SK-N-SH (cell line): ENCODE results near the gene RILP. TPM values are rescaled to one million over a fixed set of nuclear protein-coding genes. Genes with fewer than 3 reads are reported as not detected.

Experiments
- CTCF ChIA-PET: fragments of 300-600, 350-600 bp; formaldehyde crosslinking; extraction: SDS; loops from one replicate; lab custom pipeline; 2021; lab: Yijun Ruan, JAX
- POLR2A ChIA-PET: fragments of 350-600 bp; sonication (Branson Sonifier 250); formaldehyde crosslinking; extraction: SDS; loops from one replicate; lab custom pipeline; 2020; ENCODE audit warnings: antibody characterized with exemption, inconsistent platforms; lab: Yijun Ruan, JAX
- DNase-seq: peaks from one replicate; pipeline ENCODE4 v3.0.0; 2012
- H2AFZ ChIP-seq: fragments of 200-600 bp; sonication (generic); 2 replicates; pipeline ENCODE4 v1.8.1; 2016; ENCODE audit warnings: antibody characterized with exemption, mild to moderate bottlenecking, low read depth
- H3F3A ChIP-seq: fragments of 200-600 bp; sonication (generic); replicated peaks from 2 replicates; pipeline ENCODE3; 2016; ENCODE audit warnings: antibody characterized with exemption, mild to moderate bottlenecking; ENCODE audit not compliant: insufficient read depth
- H3K27ac ChIP-seq, 2 experiments: fragments of 200-500 bp in 1 of 2; fragments of 200-600 bp in 1 of 2; sonication (Bioruptor generic) in 1 of 2; sonication (generic), shearing (Covaris generic) in 1 of 2; 2 replicates each; pipeline versions ENCODE4 v1.5.1 to v1.6.1; 2014 to 2016; ENCODE audit warnings: low read depth in 2 of 2, inconsistent platforms in 1 of 2, low read length in 1 of 2, mild to moderate bottlenecking in 1 of 2, mixed read lengths in 1 of 2
- H3K27me3 ChIP-seq: fragments of 200-600 bp; sonication (generic), shearing (Covaris generic); 2 replicates; pipeline ENCODE4 v1.6.1; 2016; ENCODE audit warnings: mixed run types; ENCODE audit not compliant: insufficient read depth
- H3K36me3 ChIP-seq, 2 experiments: fragments of 200-500 bp in 1 of 2; fragments of 200-600 bp in 1 of 2; sonication (Bioruptor generic) in 1 of 2; sonication (generic) in 1 of 2; replicated peaks in 1 of 2; 2 replicates each; pipeline versions ENCODE3 to v1.5.1; 2014 to 2016; ENCODE audit warnings: low read length in 1 of 2, mild to moderate bottlenecking in 1 of 2; ENCODE audit not compliant: insufficient read depth in 2 of 2, control insufficient read depth in 1 of 2
- H3K4me1 ChIP-seq, 2 experiments: fragments of 200-500 bp in 1 of 2; fragments of 200-600 bp in 1 of 2; sonication (Bioruptor generic) in 1 of 2; sonication (generic), shearing (Covaris generic) in 1 of 2; 2 replicates each; pipeline versions ENCODE4 v1.5.1 to v1.6.1; 2014 to 2016; ENCODE audit warnings: low read depth in 1 of 2, low read length in 1 of 2, mixed run types in 1 of 2; ENCODE audit not compliant: insufficient read depth in 2 of 2, control insufficient read depth in 1 of 2
- H3K4me2 ChIP-seq: fragments of 200-600 bp; sonication (generic), shearing (Covaris generic); 2 replicates; pipeline ENCODE4 v1.6.1; 2017; ENCODE audit warnings: mixed run types
- H3K4me3 ChIP-seq, 2 experiments: fragments of 200-500 bp in 1 of 2; fragments of 200-600 bp in 1 of 2; sonication (Bioruptor generic) in 1 of 2; sonication (generic), shearing (Covaris generic) in 1 of 2; 2 replicates each; pipeline versions ENCODE4 v1.5.1 to v1.8.1; 2014 to 2016; ENCODE audit warnings: low read depth in 2 of 2, inconsistent platforms in 1 of 2, low read length in 1 of 2, mild to moderate bottlenecking in 1 of 2, mixed read lengths in 1 of 2, moderate library complexity in 1 of 2
- H3K79me2 ChIP-seq: fragments of 200-600 bp; sonication (generic); 2 replicates; pipeline ENCODE4 v1.8.1; 2017; ENCODE audit warnings: mild to moderate bottlenecking; ENCODE audit not compliant: insufficient read depth
- H3K9ac ChIP-seq: fragments of 200-600 bp; sonication (generic); 2 replicates; pipeline ENCODE4 v1.6.1; 2017; ENCODE audit warnings: mixed run types
- H3K9me2 ChIP-seq: fragments of 200-600 bp; sonication (generic); 2 replicates; pipeline ENCODE4 v1.6.1; 2017; ENCODE audit warnings: mixed run types
- H3K9me3 ChIP-seq: fragments of 200-600 bp; sonication (generic); 2 replicates; pipeline ENCODE4 v1.6.1; 2017; ENCODE audit warnings: mixed run types, mild to moderate bottlenecking, moderate library complexity
- H4K20me1 ChIP-seq: fragments of 200-600 bp; sonication (generic); 2 replicates; pipeline ENCODE4 v1.6.1; 2017; ENCODE audit warnings: mild to moderate bottlenecking, mixed run types; ENCODE audit not compliant: insufficient read depth
- CHD2 ChIP-seq: fragments of 150-350 bp; IDR thresholded peaks from 2 replicates; pipeline ENCODE4 v1.6.1; 2018; ENCODE audit warnings: low read length; ENCODE audit not compliant: partially characterized antibody
- CTCF ChIP-seq: fragments of 200-600 bp; sonication (generic); IDR thresholded peaks from 2 replicates; pipeline ENCODE4 v1.6.1; 2017; ENCODE audit warnings: antibody characterized with exemption, mild to moderate bottlenecking, moderate library complexity
- EZH2phosphoT487 ChIP-seq: fragments of 200-600 bp; sonication (generic); IDR thresholded peaks from 2 replicates; pipeline ENCODE4 v1.6.1; 2017; ENCODE audit warnings: low read depth, mixed run types, mild to moderate bottlenecking, antibody characterized with exemption, moderate library complexity, borderline replicate concordance
- FOXJ3 ChIP-seq: sonication (generic); formaldehyde crosslinking; IDR thresholded peaks from 2 replicates; pipeline ENCODE4 v1.5.1; 2020; ENCODE audit warnings: mild to moderate bottlenecking, missing genetic modification reagents
- GABPA ChIP-seq: IDR thresholded peaks from 2 replicates; pipeline ENCODE4 v1.4.0; 2012; ENCODE audit warnings: low read depth, mild to moderate bottlenecking
- GATA2 ChIP-seq: sonication (generic); formaldehyde crosslinking; IDR thresholded peaks from 2 replicates; pipeline ENCODE4 v1.5.0; 2020; ENCODE audit warnings: mild to moderate bottlenecking, missing genetic modification reagents
- MAX ChIP-seq: IDR thresholded peaks from 2 replicates; pipeline ENCODE4 v1.4.0; 2012; ENCODE audit warnings: low read depth
- MXI1 ChIP-seq: IDR thresholded peaks from 2 replicates; pipeline ENCODE4 v1.6.1; 2012; ENCODE audit warnings: mild to moderate bottlenecking, low read depth, low read length, improper control_type of control experiment
- NFIC ChIP-seq: IDR thresholded peaks from 2 replicates; pipeline ENCODE4 v1.4.0; 2012; ENCODE audit warnings: borderline replicate concordance
- NRF1 ChIP-seq: IDR thresholded peaks from 2 replicates; pipeline ENCODE4 v1.6.1; 2012; ENCODE audit warnings: low read depth, mild to moderate bottlenecking, low read length
- POLR2AphosphoS5 ChIP-seq: IDR thresholded peaks from 2 replicates; pipeline ENCODE4 v1.6.1; 2012; ENCODE audit warnings: low read depth, low read length
- RAD21 ChIP-seq: IDR thresholded peaks from 2 replicates; pipeline ENCODE4 v1.6.1; 2012; ENCODE audit warnings: mild to moderate bottlenecking, low read length
- RCOR1 ChIP-seq: fragments of 150-350 bp; IDR thresholded peaks from 2 replicates; pipeline ENCODE4 v1.6.1; 2017; ENCODE audit warnings: antibody characterized with exemption, low read length
- RFX5 ChIP-seq: IDR thresholded peaks from 2 replicates; pipeline ENCODE4 v1.6.1; 2012; ENCODE audit warnings: mild to moderate bottlenecking, improper control_type of control experiment, low read length
- SIN3A ChIP-seq: IDR thresholded peaks from 2 replicates; pipeline ENCODE4 v1.6.1; 2012; ENCODE audit warnings: low read depth, mild to moderate bottlenecking, low read length, moderate library complexity, borderline replicate concordance
- TAF1 ChIP-seq: IDR thresholded peaks from 2 replicates; pipeline ENCODE4 v1.6.1; 2012; ENCODE audit warnings: low read depth, mild to moderate bottlenecking, low read length, moderate library complexity, borderline replicate concordance
- USF1 ChIP-seq: IDR thresholded peaks from 2 replicates; pipeline ENCODE4 v1.4.0; 2012; ENCODE audit warnings: low read depth, borderline replicate concordance
- YY1 ChIP-seq: IDR thresholded peaks from 2 replicates; pipeline ENCODE4 v1.4.0; 2012; ENCODE audit warnings: low read depth, mild to moderate bottlenecking
- WGBS: methylation state at CpG from one replicate; pipeline ENCODE4 v1.1.6; 2017; ENCODE audit warnings: low lambda C conversion rate; 5-methylcytosine and 5-hydroxymethylcytosine counted together
- polyA plus RNA-seq, 3 experiments: library from polyadenylated mRNA; depleted of rRNA; stranded (reverse); fragments of >200 nt; gene quantifications; 2 replicates each; pipeline ENCODE4 v1.2.3, GENCODE V29; 2012

RILP gene
- polyA plus RNA-seq, 1 of the 3 experiments (the other 2 are of a cell fraction), result 3.8 TPM

GRCh38 chr17:1630662-1631061 lies 19.0 kb downstream of the RILP start:
- no peak for DNase-seq
- TF ChIP-seq RFX5 (no peak), CTCF (no peak), GATA2 (CRISPR knock-in tag) (no peak), POLR2AphosphoS5 (no peak), SIN3A (no peak), MAX (no peak), RAD21 (no peak), EZH2phosphoT487 (no peak), CHD2 (no peak), GABPA (no peak), YY1 (no peak), RCOR1 (no peak), NRF1 (no peak), NFIC (no peak), TAF1 (no peak), MXI1 (no peak), USF1 (no peak), FOXJ3 (no peak)
- Histone ChIP-seq H3K27ac (no peak overlapping the region), H3F3A (no peaks in the 10 kb centered on the region), H3K4me2 (no peak overlapping the region), H3K4me1 (peaks cover 3 to 13% of the 10 kb centered on the region in 2 experiments; a peak in 2 of 4 replicates), H3K4me3 (no peak overlapping the region), H2AFZ (no peak overlapping the region), H3K79me2 (no peaks in the 10 kb centered on the region), H3K36me3 (no peaks in the 10 kb centered on the region), H4K20me1 (no peaks in the 10 kb centered on the region), H3K27me3 (no peaks in the 10 kb centered on the region), H3K9me3 (no peaks in the 10 kb centered on the region), H3K9me2 (no peaks in the 10 kb centered on the region), H3K9ac (no peak overlapping the region)
- POLR2A ChIA-PET, result interaction anchor here (1.0 kb wide), 1 partner anchor 57 kb away, joined by 3 read pairs; no protein-coding TSS in a partner anchor
- CTCF ChIA-PET, result interaction anchor here (0.8 to 4.0 kb wide), 6 partner anchors 10 to 265 kb away, joined by 3 to 42 read pairs (median 11); partner anchors contain the start of gene RILP
- 65% methylated on average over 4 of the region's 4 CpGs for WGBS
